ENCODE results near the gene IRF1. TPM values are rescaled to one million over a fixed set of nuclear protein-coding genes. Genes with fewer than 3 reads are reported as not detected.

The IRF1 gene
- total RNA-seq, 1 donor from 2014 or later: 2.9 TPM

DNA sequence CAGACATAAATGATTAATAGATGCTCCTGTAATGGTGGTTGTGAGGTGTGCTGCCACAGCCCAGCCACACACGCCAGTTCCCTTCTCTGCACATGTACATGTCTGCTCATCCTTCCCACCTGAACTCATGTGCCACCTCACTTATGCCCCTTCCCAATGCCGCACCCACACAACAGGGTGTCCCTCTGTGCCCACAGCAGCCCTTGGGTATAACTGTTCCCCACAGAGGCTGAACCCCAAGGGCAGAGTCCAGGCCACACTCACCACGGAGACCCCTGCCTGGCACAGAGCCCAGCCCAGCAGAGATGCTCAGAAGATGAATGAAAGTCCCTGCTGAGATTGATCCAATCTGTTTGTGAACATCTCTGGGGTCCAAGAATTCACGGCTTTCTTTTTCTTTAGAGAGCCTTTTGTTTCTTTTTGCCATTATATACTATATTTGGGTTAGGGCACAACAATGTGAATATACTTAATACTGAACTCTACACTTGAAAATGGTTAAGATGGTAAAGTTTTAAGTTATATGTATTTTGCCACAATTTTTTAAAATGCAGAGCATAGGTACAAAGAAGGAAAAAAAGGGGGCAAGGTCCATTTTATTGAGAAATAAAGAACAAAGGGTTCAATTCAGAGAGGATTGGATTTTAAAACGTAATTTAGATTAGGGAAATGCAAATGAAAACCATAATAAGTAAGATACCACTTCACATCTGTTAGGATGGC, 29.6 kb downstream of the IRF1 start:
- TF ChIP-seq, protein P1, sequence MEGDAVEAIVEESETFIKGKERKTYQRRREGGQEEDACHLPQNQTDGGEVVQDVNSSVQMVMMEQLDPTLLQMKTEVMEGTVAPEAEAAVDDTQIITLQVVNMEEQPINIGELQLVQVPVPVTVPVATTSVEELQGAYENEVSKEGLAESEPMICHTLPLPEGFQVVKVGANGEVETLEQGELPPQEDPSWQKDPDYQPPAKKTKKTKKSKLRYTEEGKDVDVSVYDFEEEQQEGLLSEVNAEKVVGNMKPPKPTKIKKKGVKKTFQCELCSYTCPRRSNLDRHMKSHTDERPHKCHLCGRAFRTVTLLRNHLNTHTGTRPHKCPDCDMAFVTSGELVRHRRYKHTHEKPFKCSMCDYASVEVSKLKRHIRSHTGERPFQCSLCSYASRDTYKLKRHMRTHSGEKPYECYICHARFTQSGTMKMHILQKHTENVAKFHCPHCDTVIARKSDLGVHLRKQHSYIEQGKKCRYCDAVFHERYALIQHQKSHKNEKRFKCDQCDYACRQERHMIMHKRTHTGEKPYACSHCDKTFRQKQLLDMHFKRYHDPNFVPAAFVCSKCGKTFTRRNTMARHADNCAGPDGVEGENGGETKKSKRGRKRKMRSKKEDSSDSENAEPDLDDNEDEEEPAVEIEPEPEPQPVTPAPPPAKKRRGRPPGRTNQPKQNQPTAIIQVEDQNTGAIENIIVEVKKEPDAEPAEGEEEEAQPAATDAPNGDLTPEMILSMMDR (IDR thresholded peaks at IDR 0.05; ENCODE audit: insufficient read depth, low read length, severe bottlenecking): no peak
- no peak for DNase-seq (ENCODE audit: low read depth)
- no peaks in the 10 kb centered on the region for H3K27me3 ChIP-seq (ENCODE audit: control insufficient read depth, insufficient read depth, low read length)
- no peak overlapping the region for H3K4me3 ChIP-seq (ENCODE audit: low read depth, low read length)
- FAIRE-seq: no peak
- H3K36me3 ChIP-seq (ENCODE audit: control insufficient read depth, insufficient read depth, low read length): no peaks in the 10 kb centered on the region

DNA sequence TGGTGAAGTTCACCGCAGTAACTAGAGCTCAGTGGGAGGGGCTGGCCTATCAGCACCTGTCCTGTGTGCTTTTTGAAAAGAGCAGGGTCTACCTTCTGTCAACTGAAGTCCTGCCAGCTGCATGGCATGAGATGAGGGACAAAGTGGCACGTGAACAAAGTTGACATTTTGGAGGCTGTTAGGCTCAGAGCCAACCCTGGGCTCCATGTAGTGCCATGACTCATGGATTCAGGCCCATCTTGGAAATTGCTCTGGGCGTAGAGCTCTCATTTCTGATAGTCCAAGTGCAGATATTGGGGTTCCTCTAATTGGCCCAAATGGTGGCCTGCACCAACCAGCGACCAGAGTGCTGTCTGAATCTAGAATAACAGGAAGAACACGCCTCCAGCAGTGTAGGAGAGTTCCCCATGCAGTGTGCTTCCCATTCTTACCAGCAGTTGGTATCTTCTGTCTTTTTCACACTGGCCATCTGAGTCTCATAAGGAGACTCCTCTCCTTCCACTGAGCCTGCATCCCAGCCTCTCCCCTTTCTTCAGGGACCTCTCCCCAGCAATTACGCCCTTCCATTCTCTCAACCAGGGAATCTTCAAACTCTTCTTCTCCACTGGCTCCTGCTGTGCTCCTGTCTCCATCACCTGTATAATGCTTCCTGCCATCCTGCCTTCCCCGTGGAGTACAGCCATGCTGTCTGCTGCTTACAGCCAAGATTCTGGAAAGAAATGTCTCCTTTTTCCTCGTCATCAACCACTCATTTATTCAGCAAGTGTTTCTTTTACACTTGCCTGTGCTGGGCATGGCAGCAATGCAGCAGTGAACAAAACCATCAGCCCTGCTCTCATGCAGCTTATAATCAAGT, 30.4 kb downstream of the IRF1 start:
- TF ChIP-seq, protein P1 (IDR thresholded peaks at IDR 0.05; ENCODE audit: insufficient read depth, low read length, severe bottlenecking): peak; percentile 2
- H3K36me3 ChIP-seq (ENCODE audit: control insufficient read depth, insufficient read depth, low read length): no peaks in the 10 kb centered on the region
- no peak overlapping the region for H3K4me3 ChIP-seq (ENCODE audit: low read depth, low read length)
- FAIRE-seq: no peak
- DNase-seq (ENCODE audit: low read depth): no peak
- no peaks in the 10 kb centered on the region for H3K27me3 ChIP-seq (ENCODE audit: control insufficient read depth, insufficient read depth, low read length)

DNA sequence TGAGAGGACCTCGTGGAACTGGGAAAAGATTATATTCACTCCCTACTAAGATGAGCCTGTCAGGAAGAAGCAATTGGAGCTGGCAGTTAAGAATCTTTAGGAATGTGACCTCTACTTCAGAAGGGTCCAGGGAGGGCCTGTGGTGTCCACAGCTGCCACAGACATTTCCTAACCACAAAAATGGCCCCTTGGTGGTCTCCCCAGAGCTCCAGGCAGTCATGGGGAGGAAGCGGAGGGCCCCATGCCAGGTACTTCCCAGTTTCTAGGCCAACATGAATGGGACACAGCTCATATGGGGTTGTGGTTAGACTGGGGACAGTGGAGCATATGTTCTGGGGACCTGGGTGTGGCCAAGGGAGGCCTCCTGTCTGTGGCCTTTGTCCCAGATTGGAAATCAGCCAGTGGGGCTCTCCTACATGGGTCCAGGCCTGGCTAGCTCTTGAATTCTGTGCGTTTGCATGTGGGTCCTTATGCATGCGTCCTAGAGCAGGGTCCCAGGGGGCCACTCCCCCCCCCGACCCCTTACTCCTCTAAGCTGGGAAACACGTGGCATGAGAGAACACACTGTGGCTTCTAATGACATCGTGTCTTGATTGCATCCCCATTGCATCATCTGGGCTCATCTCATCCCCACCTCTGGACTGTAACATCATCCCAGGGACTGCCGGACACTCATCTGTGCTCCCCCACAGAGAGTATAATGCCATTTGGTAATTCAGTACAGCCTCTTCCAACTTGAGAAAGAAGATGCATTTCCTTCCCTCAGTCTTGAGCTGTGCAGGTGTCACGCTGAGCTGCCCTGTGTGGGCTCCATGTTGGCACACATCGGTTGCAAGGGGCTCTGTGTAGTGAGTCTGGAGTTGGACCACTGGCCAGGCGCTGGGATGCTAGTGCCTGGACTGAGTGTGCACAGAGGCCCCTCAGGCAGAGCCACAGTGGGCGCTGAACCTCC, 31.3 kb downstream of the IRF1 start:
- DNase-seq (ENCODE audit: low read depth) (no peak), FAIRE-seq (no peak)
- Histone ChIP-seq H3K36me3 (ENCODE audit: control insufficient read depth, insufficient read depth, low read length) (no peaks in the 10 kb centered on the region), H3K27me3 (ENCODE audit: control insufficient read depth, insufficient read depth, low read length) (no peaks in the 10 kb centered on the region), H3K4me3 (ENCODE audit: low read depth, low read length) (no peak overlapping the region)
- TF ChIP-seq, protein P1 (IDR thresholded peaks at IDR 0.05; ENCODE audit: insufficient read depth, low read length, severe bottlenecking): no peak

DNA sequence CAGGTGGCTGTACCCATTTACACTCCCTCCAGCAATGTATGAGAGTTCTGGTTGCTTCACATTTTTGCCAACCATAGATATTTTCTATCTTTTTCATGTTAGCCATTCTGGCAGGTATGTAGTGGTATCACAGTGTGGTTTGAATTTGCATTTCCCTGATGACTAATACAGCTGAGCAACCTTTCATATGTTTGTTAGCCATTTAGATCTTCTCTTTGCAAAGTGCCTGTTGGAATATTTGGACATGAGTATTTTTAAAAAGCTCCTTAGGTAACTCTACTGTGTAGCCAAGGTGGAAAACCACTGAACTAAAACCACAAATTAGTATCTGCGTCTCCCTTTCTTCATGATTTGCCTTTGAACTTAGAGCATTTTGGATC, 31.9 kb downstream of the IRF1 start:
- TF ChIP-seq, protein P1 (IDR thresholded peaks at IDR 0.05; ENCODE audit: insufficient read depth, low read length, severe bottlenecking): no peak
- FAIRE-seq: no peak
- DNase-seq (ENCODE audit: low read depth): peak; percentile 84
- no peaks in the 10 kb centered on the region for H3K27me3 ChIP-seq (ENCODE audit: control insufficient read depth, insufficient read depth, low read length)
- H3K36me3 ChIP-seq (ENCODE audit: control insufficient read depth, insufficient read depth, low read length): no peaks in the 10 kb centered on the region
- H3K4me3 ChIP-seq (ENCODE audit: low read depth, low read length): no peak overlapping the region

DNA sequence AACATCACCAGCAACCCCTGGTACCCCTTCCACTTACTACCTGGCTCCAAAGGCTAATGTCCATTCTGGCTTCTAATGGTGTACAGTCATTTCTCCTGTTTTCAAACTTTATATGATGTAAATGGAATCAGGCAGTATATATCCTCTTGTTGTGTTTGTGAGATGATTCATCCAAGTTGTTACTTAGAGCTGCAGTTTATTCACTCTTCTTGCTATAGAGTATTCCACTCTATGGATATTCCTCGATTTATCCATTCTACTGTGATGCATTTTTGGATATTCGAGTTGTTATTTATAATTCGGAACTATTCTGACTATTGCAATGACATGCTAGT, 32.4 kb downstream of the IRF1 start:
- TF ChIP-seq, protein P1 (IDR thresholded peaks at IDR 0.05; ENCODE audit: insufficient read depth, low read length, severe bottlenecking): no peak
- H3K36me3 ChIP-seq (ENCODE audit: control insufficient read depth, insufficient read depth, low read length): no peaks in the 10 kb centered on the region
- peak; percentile 70 for DNase-seq (ENCODE audit: low read depth)
- no peak overlapping the region for H3K4me3 ChIP-seq (ENCODE audit: low read depth, low read length)
- FAIRE-seq: no peak
- no peaks in the 10 kb centered on the region for H3K27me3 ChIP-seq (ENCODE audit: control insufficient read depth, insufficient read depth, low read length)

Measured in bronchial epithelial cell (primary cell).